HepG2 (cell line): Measurements from ENCODE around the gene CCT8. TPM values are rescaled to one million over a fixed set of nuclear protein-coding genes. Genes with fewer than 3 reads are reported as not detected.

ENCODE experiments used
- CBFB ChIP-seq: sonication (generic); formaldehyde crosslinking; IDR thresholded peaks from 2 replicates; pipeline ENCODE4 v1.4.0; 2020; ENCODE audit warnings: missing genetic modification reagents
- CREM ChIP-seq, 2 experiments: sonication (generic) in 1 of 2; formaldehyde crosslinking in 1 of 2; IDR thresholded peaks; 2 replicates each; pipeline versions ENCODE4 v1.4.0 to v1.6.1; 2016 to 2020; ENCODE audit warnings: antibody characterized with exemption in 1 of 2, mild to moderate bottlenecking in 1 of 2, missing genetic modification reagents in 1 of 2
- GZF1 ChIP-seq: sonication (generic); formaldehyde crosslinking; IDR thresholded peaks from 2 replicates; pipeline ENCODE4 v1.5.1; 2020; ENCODE audit warnings: mild to moderate bottlenecking, missing genetic modification reagents
- HIVEP1 ChIP-seq: sonication (generic); formaldehyde crosslinking; IDR thresholded peaks from 2 replicates; pipeline ENCODE4 v1.4.0; 2020; ENCODE audit warnings: mild to moderate bottlenecking, missing genetic modification reagents
- IKZF5 ChIP-seq: IDR thresholded peaks from 2 replicates; pipeline ENCODE4 v1.6.1; 2018; ENCODE audit warnings: missing genetic modification reagents, mild to moderate bottlenecking, missing compliant biosample characterization
- KDM5B ChIP-seq: sonication (generic); formaldehyde crosslinking; IDR thresholded peaks from 2 replicates; pipeline ENCODE4 v1.4.0; 2020; ENCODE audit warnings: missing genetic modification reagents, mild to moderate bottlenecking, borderline replicate concordance
- STAT6 ChIP-seq: sonication (generic); formaldehyde crosslinking; IDR thresholded peaks from 2 replicates; pipeline ENCODE4 v1.4.0; 2020; ENCODE audit warnings: missing genetic modification reagents, mild to moderate bottlenecking, borderline replicate concordance
- ZBTB33 ChIP-seq: sonication (generic); formaldehyde crosslinking; IDR thresholded peaks from 2 replicates; pipeline ENCODE4 v1.4.0; 2020; ENCODE audit warnings: missing genetic modification reagents
- ZNF335 ChIP-seq: sonication (generic); formaldehyde crosslinking; IDR thresholded peaks from 2 replicates; pipeline ENCODE4 v1.4.0; 2020; ENCODE audit warnings: missing genetic modification reagents
- ZNF354B ChIP-seq: sonication (generic); formaldehyde crosslinking; IDR thresholded peaks from 2 replicates; pipeline ENCODE4 v1.8.0; 2022; ENCODE audit warnings: mild to moderate bottlenecking, missing genetic modification reagents
- ZNF589 ChIP-seq: sonication (generic); formaldehyde crosslinking; conservative IDR thresholded peaks from 2 replicates; pipeline ENCODE4 v1.8.0; 2022; ENCODE audit warnings: mild to moderate bottlenecking, moderate library complexity, missing genetic modification reagents
- ZSCAN12 ChIP-seq: sonication (generic); formaldehyde crosslinking; IDR thresholded peaks from 2 replicates; pipeline ENCODE4 v1.9.0; 2021; ENCODE audit warnings: mild to moderate bottlenecking, missing genetic modification reagents
- polyA plus RNA-seq, 8 experiments: library from polyadenylated mRNA; depleted of rRNA in 3 of 8; stranded (reverse) in 7 of 8; unstranded in 1 of 8; fragments of >200 nt; fragmentation: Illumina TruSeq in 4 of 8; extraction: Trizol in 4 of 8; gene quantifications; 2 replicates each; pipeline versions ENCODE4 v1.2.1 to v1.2.3, GENCODE V29; 2011 to 2016; ENCODE audit warnings: low read depth in 4 of 8, missing spikeins in 1 of 8, mixed read lengths in 1 of 8; ENCODE audit not compliant: insufficient read depth in 1 of 8
- total RNA-seq, 5 experiments: library from RNA; depleted of rRNA; stranded (reverse); fragments of >200 nt; fragmentation: Illumina TruSeq; extraction: Trizol; gene quantifications; 2 replicates each; pipeline ENCODE4 v1.2.3, GENCODE V29; 2016; ENCODE audit warnings: low read depth in 1 of 5
- TF ChIP-seq, protein P1 (sequence below): sonication (generic); formaldehyde crosslinking; IDR thresholded peaks from 2 replicates; pipeline ENCODE4 v1.4.0; 2020; ENCODE audit warnings: missing genetic modification reagents, borderline replicate concordance
- TF ChIP-seq, protein P2 (sequence below): IDR thresholded peaks from 2 replicates; pipeline ENCODE4 v1.6.1; 2012; ENCODE audit warnings: inconsistent platforms
- TF ChIP-seq, protein P3 (sequence below): sonication (generic); formaldehyde crosslinking; IDR thresholded peaks from 2 replicates; pipeline ENCODE4 v1.8.0; 2022; ENCODE audit warnings: mild to moderate bottlenecking, missing genetic modification reagents; ENCODE audit not compliant: insufficient replicate concordance
- TF ChIP-seq, protein P4 (sequence below): IDR thresholded peaks from 2 replicates; pipeline ENCODE4 v1.6.1; 2016

Gene CCT8
- total and polyA plus RNA-seq, 2 of the 13 experiments (the other 11 are each of a cell fraction or from before 2014, with no cell fraction given): 127 to 325 TPM

DNA sequence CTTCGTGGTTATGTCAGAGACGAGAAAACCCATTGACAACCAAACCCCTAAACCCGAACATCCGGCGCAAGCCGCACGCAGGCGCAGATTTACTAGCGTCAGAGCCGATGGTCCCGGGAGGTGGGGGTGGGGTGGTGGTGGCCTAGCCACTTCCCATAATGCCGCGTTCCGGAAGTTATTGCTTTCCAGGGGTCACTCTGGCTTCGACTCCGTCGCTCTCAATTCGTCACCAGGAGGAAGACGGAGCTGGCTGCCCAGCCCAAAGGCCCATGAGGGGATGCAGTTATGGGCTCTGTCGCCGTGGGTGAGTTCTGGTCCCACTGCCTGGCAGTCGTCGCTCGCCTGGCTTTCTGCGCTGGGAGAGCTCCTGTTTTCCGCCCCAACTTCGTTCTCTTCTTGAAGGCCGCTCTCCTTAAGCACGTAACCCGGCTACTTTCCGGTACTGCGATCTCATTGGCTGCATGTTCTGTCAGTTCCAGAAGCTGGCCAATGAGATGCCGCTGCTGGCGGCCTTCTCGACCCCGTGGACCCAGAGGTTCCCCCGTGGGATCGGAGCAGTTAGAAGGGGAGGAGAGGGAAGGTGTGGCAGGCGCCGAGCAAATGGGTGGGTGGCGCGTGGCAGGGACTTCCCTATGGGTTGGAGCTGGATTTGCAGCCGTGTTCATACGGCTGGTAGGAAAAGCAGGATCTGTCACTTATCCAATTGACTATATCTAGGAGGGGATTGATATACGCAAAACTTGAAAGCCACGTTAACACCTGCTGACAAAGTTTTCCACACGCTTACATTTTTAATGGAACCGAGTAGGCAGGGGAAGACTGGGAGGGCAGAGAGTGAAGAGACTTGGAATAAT lies 48.7 kb downstream of the CCT8 start, which contains the start of gene USP16 (continued):
- TF ChIP-seq KDM5B (CRISPR knock-in tag): peak; percentile 55; the same call in 1 of the 2 replicates
- TF ChIP-seq CREM (IDR thresholded peaks at IDR 0.05): peak; percentile 96
- TF ChIP-seq CREM (CRISPR knock-in tag; IDR thresholded peaks at IDR 0.05): peak; percentile 57; the same call in 1 of the 2 replicates
- TF ChIP-seq ZNF589 (CRISPR knock-in tag): no peak
- TF ChIP-seq ZNF335: peak; percentile 37; the same call in 1 of the 2 replicates
- TF ChIP-seq, protein P1, sequence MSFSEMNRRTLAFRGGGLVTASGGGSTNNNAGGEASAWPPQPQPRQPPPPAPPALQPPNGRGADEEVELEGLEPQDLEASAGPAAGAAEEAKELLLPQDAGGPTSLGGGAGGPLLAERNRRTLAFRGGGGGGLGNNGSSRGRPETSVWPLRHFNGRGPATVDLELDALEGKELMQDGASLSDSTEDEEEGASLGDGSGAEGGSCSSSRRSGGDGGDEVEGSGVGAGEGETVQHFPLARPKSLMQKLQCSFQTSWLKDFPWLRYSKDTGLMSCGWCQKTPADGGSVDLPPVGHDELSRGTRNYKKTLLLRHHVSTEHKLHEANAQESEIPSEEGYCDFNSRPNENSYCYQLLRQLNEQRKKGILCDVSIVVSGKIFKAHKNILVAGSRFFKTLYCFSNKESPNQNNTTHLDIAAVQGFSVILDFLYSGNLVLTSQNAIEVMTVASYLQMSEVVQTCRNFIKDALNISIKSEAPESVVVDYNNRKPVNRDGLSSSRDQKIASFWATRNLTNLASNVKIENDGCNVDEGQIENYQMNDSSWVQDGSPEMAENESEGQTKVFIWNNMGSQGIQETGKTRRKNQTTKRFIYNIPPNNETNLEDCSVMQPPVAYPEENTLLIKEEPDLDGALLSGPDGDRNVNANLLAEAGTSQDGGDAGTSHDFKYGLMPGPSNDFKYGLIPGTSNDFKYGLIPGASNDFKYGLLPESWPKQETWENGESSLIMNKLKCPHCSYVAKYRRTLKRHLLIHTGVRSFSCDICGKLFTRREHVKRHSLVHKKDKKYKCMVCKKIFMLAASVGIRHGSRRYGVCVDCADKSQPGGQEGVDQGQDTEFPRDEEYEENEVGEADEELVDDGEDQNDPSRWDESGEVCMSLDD: 0 out of 2 replicates have a peak, but pooled peaks have one; percentile 72
- TF ChIP-seq GZF1 (CRISPR knock-in tag): no peak
- TF ChIP-seq ZBTB33 (CRISPR knock-in tag): no peak
- TF ChIP-seq, protein P2, sequence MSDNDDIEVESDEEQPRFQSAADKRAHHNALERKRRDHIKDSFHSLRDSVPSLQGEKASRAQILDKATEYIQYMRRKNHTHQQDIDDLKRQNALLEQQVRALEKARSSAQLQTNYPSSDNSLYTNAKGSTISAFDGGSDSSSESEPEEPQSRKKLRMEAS: peak; percentile 77
- TF ChIP-seq, protein P3, sequence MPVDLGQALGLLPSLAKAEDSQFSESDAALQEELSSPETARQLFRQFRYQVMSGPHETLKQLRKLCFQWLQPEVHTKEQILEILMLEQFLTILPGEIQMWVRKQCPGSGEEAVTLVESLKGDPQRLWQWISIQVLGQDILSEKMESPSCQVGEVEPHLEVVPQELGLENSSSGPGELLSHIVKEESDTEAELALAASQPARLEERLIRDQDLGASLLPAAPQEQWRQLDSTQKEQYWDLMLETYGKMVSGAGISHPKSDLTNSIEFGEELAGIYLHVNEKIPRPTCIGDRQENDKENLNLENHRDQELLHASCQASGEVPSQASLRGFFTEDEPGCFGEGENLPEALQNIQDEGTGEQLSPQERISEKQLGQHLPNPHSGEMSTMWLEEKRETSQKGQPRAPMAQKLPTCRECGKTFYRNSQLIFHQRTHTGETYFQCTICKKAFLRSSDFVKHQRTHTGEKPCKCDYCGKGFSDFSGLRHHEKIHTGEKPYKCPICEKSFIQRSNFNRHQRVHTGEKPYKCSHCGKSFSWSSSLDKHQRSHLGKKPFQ (CRISPR knock-in tag): no peak
- TF ChIP-seq ZNF354B (CRISPR knock-in tag): no peak
- no peak for TF ChIP-seq STAT6
- no peak for TF ChIP-seq ZSCAN12 (CRISPR knock-in tag)
- TF ChIP-seq, protein P4, sequence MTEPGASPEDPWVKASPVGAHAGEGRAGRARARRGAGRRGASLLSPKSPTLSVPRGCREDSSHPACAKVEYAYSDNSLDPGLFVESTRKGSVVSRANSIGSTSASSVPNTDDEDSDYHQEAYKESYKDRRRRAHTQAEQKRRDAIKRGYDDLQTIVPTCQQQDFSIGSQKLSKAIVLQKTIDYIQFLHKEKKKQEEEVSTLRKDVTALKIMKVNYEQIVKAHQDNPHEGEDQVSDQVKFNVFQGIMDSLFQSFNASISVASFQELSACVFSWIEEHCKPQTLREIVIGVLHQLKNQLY (CRISPR knock-in tag): no peak
- 0 out of 2 replicates have a peak, but pooled peaks have one; percentile 33 for TF ChIP-seq IKZF5 (CRISPR knock-in tag)
- TF ChIP-seq CBFB (CRISPR knock-in tag): no peak
- TF ChIP-seq HIVEP1 (CRISPR knock-in tag): peak; percentile 91
